Suprapubic skin (tissue), 3 donors: ENCODE data around the gene NHSL2.

Source experiments
- CTCF ChIP-seq, 2 donors: fragments of 200-600 bp in 1 of 2; fragments of 450-650 bp in 1 of 2; sonication (generic) in 1 of 2; IDR thresholded peaks; one replicate each; pipeline ENCODE4 v1.5.1; 2016 to 2019; ENCODE audit warnings: antibody characterized with exemption in 2 of 2, mild to moderate bottlenecking in 1 of 2, moderate library complexity in 1 of 2
- EP300 ChIP-seq: sonication (generic); formaldehyde crosslinking; IDR thresholded peaks from one replicate; pipeline ENCODE4 v1.6.1; 2017; ENCODE audit warnings: antibody characterized with exemption
- POLR2A ChIP-seq, 2 donors: fragments of 450-650 bp; IDR thresholded peaks; one replicate each; pipeline ENCODE4 v1.6.1; 2017; ENCODE audit warnings: antibody characterized with exemption in 2 of 2, mild to moderate bottlenecking in 2 of 2, moderate library complexity in 2 of 2

GRCh38 chrX:72052415-72053090 lies 141.9 kb downstream of the NHSL2 start:
- TF ChIP-seq CTCF (IDR thresholded peaks at IDR 0.05) (no peak), EP300 (no peak), POLR2A (IDR thresholded peaks at IDR 0.05) (no peak)
